ENCODE data around the gene SLC49A4.

The SLC49A4 gene

GRCh38 chr3:122892118-122892960, 97.5 kb downstream of the SLC49A4 start:
- Histone ChIP-seq H3K4me3 (ENCODE audit: low read length) (no peak overlapping the region), H3K9me3 (replicated peaks; ENCODE audit: low read length) (no peaks in the 10 kb centered on the region), H3K9ac (ENCODE audit: low read depth, low read length) (no peak overlapping the region), H3K36me3 (ENCODE audit: insufficient read depth, low read length) (no peaks in the 10 kb centered on the region), H3K27me3 (ENCODE audit: control insufficient read depth, insufficient read depth, low read length) (peaks cover 15% of the 10 kb centered on the region), H3K4me1 (ENCODE audit: control insufficient read depth, insufficient read depth, low read length) (no peaks in the 10 kb centered on the region), H3K4me2 (ENCODE audit: low read length) (no peak overlapping the region)

- Histone ChIP-seq H3K9me3 (replicated peaks; ENCODE audit: low read length) (no peaks in the 10 kb centered on the region), H3K4me3 (ENCODE audit: low read length) (no peak overlapping the region), H3K4me1 (ENCODE audit: control insufficient read depth, insufficient read depth, low read length) (no peaks in the 10 kb centered on the region), H3K36me3 (ENCODE audit: insufficient read depth, low read length) (no peaks in the 10 kb centered on the region), H3K27me3 (ENCODE audit: control insufficient read depth, insufficient read depth, low read length) (peaks cover 17% of the 10 kb centered on the region), H3K9ac (ENCODE audit: low read depth, low read length) (no peak overlapping the region), H3K4me2 (ENCODE audit: low read length) (no peak overlapping the region)
These were observed 98.4 kb downstream of the SLC49A4 start for GRCh38 chr3:122893282-122893681.

GRCh38 chr3:122893754-122894668, 99.1 kb downstream of the SLC49A4 start:
- Histone ChIP-seq H3K4me2 (ENCODE audit: low read length) (no peak overlapping the region), H3K9ac (ENCODE audit: low read depth, low read length) (no peak overlapping the region), H3K36me3 (ENCODE audit: insufficient read depth, low read length) (no peaks in the 10 kb centered on the region), H3K4me3 (ENCODE audit: low read length) (no peak overlapping the region), H3K27me3 (ENCODE audit: control insufficient read depth, insufficient read depth, low read length) (peaks cover 23% of the 10 kb centered on the region), H3K9me3 (replicated peaks; ENCODE audit: low read length) (no peaks in the 10 kb centered on the region), H3K4me1 (ENCODE audit: control insufficient read depth, insufficient read depth, low read length) (no peaks in the 10 kb centered on the region)

DNA sequence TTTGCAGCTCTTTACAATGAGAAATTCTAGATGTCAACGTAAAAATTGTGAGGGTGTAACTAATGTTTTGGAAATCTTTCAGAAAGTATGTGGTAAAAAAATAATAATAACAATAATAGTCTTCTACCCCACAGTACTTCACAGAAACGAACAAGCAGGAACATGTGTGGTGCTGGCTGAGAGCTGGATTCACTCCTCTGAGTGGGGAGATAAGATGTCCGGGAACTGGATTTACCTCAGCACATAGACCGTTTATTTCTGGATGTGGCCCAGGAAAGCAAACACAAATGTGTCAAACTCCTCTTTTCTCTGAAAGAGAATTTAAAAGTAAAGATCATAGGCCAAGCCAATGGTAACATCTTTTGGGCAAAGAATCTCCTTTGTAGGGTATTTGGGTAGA, 103.4 kb downstream of the SLC49A4 start:
- Histone ChIP-seq H3K4me1 (ENCODE audit: control insufficient read depth, insufficient read depth, low read length) (no peaks in the 10 kb centered on the region), H3K9me3 (replicated peaks; ENCODE audit: low read length) (no peaks in the 10 kb centered on the region), H3K27me3 (ENCODE audit: control insufficient read depth, insufficient read depth, low read length) (peaks cover 43% of the 10 kb centered on the region), H3K4me3 (ENCODE audit: low read length) (no peak overlapping the region), H3K9ac (ENCODE audit: low read depth, low read length) (no peak overlapping the region), H3K4me2 (ENCODE audit: low read length) (no peak overlapping the region), H3K36me3 (ENCODE audit: insufficient read depth, low read length) (no peaks in the 10 kb centered on the region)

DNA sequence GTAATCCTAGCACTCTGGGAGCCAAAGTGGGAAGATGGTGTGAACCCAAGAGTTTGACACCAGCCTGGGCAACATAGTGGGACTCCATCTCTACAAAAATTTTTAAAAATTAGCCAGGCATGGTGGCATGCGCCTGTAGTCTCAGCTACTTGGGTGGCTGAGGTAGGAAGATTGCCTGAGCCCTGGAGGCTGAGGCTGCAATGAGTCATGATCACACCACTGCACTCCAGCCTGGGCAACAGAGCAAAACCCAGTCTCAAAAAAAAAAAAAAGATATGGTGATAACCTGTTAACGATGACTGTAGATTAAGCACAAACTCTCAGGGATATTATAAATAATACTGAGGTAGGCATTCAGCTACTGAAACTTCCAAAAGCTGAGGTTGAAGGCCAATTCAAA, 107.5 kb downstream of the SLC49A4 start:
- H3K36me3 ChIP-seq (ENCODE audit: insufficient read depth, low read length), result no peaks in the 10 kb centered on the region
- H3K9me3 ChIP-seq (replicated peaks; ENCODE audit: low read length), result no peaks in the 10 kb centered on the region
- no peaks in the 10 kb centered on the region for H3K4me1 ChIP-seq (ENCODE audit: control insufficient read depth, insufficient read depth, low read length)
- H3K9ac ChIP-seq (ENCODE audit: low read depth, low read length), result no peak overlapping the region
- H3K4me3 ChIP-seq (ENCODE audit: low read length), result no peak overlapping the region
- peaks cover 46% of the 10 kb centered on the region for H3K27me3 ChIP-seq (ENCODE audit: control insufficient read depth, insufficient read depth, low read length)
- H3K4me2 ChIP-seq (ENCODE audit: low read length), result no peak overlapping the region

- no peak overlapping the region for H3K4me3 ChIP-seq (ENCODE audit: low read length)
- H3K4me2 ChIP-seq (ENCODE audit: low read length), result no peak overlapping the region
- H3K9ac ChIP-seq (ENCODE audit: low read depth, low read length), result no peak overlapping the region
- H3K27me3 ChIP-seq (ENCODE audit: control insufficient read depth, insufficient read depth, low read length), result peaks cover 45% of the 10 kb centered on the region
- no peaks in the 10 kb centered on the region for H3K36me3 ChIP-seq (ENCODE audit: insufficient read depth, low read length)
- no peaks in the 10 kb centered on the region for H3K4me1 ChIP-seq (ENCODE audit: control insufficient read depth, insufficient read depth, low read length)
- no peaks in the 10 kb centered on the region for H3K9me3 ChIP-seq (replicated peaks; ENCODE audit: low read length)
These were observed 108.3 kb downstream of the SLC49A4 start for GRCh38 chr3:122903171-122903570.

DNA sequence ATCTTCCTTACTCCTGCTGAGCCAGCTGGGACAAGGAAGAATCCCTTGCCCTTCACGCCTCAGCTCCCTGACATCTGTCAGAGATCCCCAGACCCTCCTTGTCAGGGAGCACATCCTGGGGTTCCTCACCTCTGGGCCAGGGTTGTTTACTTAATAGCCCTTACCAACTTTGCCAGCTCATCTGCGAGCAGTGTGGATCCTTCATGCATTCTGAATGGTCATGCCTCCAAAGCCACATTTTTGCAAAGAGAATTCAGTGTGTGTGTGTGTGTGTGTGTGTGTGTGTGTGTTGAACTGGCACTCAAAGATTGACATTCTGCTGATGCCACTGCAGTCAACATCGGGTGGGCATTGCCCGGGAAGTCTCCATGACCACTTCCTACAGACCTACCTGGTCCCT, 112.6 kb downstream of the SLC49A4 start:
- Histone ChIP-seq H3K36me3 (ENCODE audit: insufficient read depth, low read length) (no peaks in the 10 kb centered on the region), H3K27me3 (ENCODE audit: control insufficient read depth, insufficient read depth, low read length) (peaks cover 29% of the 10 kb centered on the region), H3K4me1 (ENCODE audit: control insufficient read depth, insufficient read depth, low read length) (no peaks in the 10 kb centered on the region), H3K9me3 (replicated peaks; ENCODE audit: low read length) (no peaks in the 10 kb centered on the region), H3K9ac (ENCODE audit: low read depth, low read length) (no peak overlapping the region), H3K4me2 (ENCODE audit: low read length) (no peak overlapping the region), H3K4me3 (ENCODE audit: low read length) (no peak overlapping the region)

DNA sequence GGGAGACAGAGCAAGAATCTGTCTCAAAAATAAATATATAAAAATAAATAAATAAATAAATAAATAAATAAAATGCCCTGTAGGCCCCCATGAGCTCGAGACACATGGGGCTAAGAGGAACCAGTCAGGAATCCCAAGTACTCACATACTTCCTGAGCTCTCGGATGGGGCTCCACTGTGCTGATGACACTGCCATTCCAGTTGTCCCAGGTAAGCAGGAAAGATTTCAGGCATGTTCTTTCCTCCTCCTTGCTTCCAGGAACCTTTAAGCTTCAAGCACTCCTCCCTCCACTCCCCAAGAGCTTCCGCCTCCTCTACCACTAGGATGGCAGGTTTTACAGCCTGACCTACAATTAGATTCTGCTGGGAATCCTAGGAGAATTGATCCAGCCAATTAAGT, 113.4 kb downstream of the SLC49A4 start:
- H3K4me2 ChIP-seq (ENCODE audit: low read length), result no peak overlapping the region
- H3K27me3 ChIP-seq (ENCODE audit: control insufficient read depth, insufficient read depth, low read length), result peaks cover 21% of the 10 kb centered on the region
- no peaks in the 10 kb centered on the region for H3K4me1 ChIP-seq (ENCODE audit: control insufficient read depth, insufficient read depth, low read length)
- no peaks in the 10 kb centered on the region for H3K9me3 ChIP-seq (replicated peaks; ENCODE audit: low read length)
- no peak overlapping the region for H3K4me3 ChIP-seq (ENCODE audit: low read length)
- no peak overlapping the region for H3K9ac ChIP-seq (ENCODE audit: low read depth, low read length)
- no peaks in the 10 kb centered on the region for H3K36me3 ChIP-seq (ENCODE audit: insufficient read depth, low read length)

GRCh38 chr3:122911901-122912300, 117.0 kb downstream of the SLC49A4 start:
- Histone ChIP-seq H3K4me1 (ENCODE audit: control insufficient read depth, insufficient read depth, low read length) (no peaks in the 10 kb centered on the region), H3K36me3 (ENCODE audit: insufficient read depth, low read length) (no peaks in the 10 kb centered on the region), H3K4me3 (ENCODE audit: low read length) (no peak overlapping the region), H3K9ac (ENCODE audit: low read depth, low read length) (no peak overlapping the region), H3K4me2 (ENCODE audit: low read length) (no peak overlapping the region), H3K9me3 (replicated peaks; ENCODE audit: low read length) (no peaks in the 10 kb centered on the region), H3K27me3 (ENCODE audit: control insufficient read depth, insufficient read depth, low read length) (peaks cover 27% of the 10 kb centered on the region)

- no peaks in the 10 kb centered on the region for H3K4me1 ChIP-seq (ENCODE audit: control insufficient read depth, insufficient read depth, low read length)
- H3K9ac ChIP-seq (ENCODE audit: low read depth, low read length), result no peak overlapping the region
- no peak overlapping the region for H3K4me2 ChIP-seq (ENCODE audit: low read length)
- no peaks in the 10 kb centered on the region for H3K36me3 ChIP-seq (ENCODE audit: insufficient read depth, low read length)
- peaks cover 25% of the 10 kb centered on the region for H3K27me3 ChIP-seq (ENCODE audit: control insufficient read depth, insufficient read depth, low read length)
- H3K4me3 ChIP-seq (ENCODE audit: low read length), result no peak overlapping the region
- H3K9me3 ChIP-seq (replicated peaks; ENCODE audit: low read length), result no peaks in the 10 kb centered on the region
These were observed 118.1 kb downstream of the SLC49A4 start for GRCh38 chr3:122912772-122913538.

DNA sequence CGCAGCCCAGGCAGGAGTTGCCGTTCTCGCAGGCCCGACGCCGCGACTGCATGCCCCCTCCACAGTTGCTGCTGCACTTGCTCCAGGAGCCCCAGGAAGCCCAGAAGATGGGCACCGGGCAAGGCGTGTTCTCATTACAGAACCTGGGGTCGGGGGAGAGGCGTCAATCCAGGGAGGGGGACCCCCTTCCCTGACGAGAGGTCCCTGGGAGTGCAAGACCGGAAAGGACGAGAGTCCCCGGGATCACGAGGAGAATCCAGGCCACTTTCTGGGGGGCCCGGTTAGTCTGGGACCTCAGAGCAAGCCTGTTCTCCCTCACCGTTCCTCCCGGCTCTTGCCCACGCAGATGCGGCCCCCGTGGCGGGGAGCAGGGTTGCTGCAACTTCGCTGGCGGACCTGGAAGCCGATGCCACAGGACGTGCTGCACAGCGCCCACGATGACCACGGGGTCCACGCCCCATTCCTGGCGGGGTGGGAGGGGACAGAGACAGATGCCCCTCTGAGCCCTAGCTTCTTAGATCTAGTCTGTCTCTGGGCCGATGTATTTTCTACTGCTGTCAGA, 118.8 kb downstream of the SLC49A4 start:
- Histone ChIP-seq H3K36me3 (ENCODE audit: insufficient read depth, low read length) (no peaks in the 10 kb centered on the region), H3K27me3 (ENCODE audit: control insufficient read depth, insufficient read depth, low read length) (peaks cover 27% of the 10 kb centered on the region), H3K4me1 (ENCODE audit: control insufficient read depth, insufficient read depth, low read length) (no peaks in the 10 kb centered on the region), H3K9me3 (replicated peaks; ENCODE audit: low read length) (no peaks in the 10 kb centered on the region), H3K4me3 (ENCODE audit: low read length) (no peak overlapping the region), H3K4me2 (ENCODE audit: low read length) (no peak overlapping the region), H3K9ac (ENCODE audit: low read depth, low read length) (no peak overlapping the region)
